Keratinocyte (primary cell): ENCODE results near the gene NF2.

Experiments used
- EZH2 ChIP-seq: IDR thresholded peaks from one replicate; pipeline ENCODE4 v1.6.1; 2012; ENCODE audit warnings: inconsistent platforms, mild to moderate bottlenecking, low read length, moderate library complexity
- TF ChIP-seq, protein P1 (sequence below), 3 experiments: IDR thresholded peaks in 1 of 3; conservative IDR thresholded peaks in 1 of 3; optimal IDR thresholded peaks in 1 of 3; 2 replicates in 2 of 3; 3 replicates in 1 of 3; pipeline versions ENCODE3 to v1.5.1; 2011; ENCODE audit warnings: low read length in 3 of 3, mild to moderate bottlenecking in 3 of 3, moderate library complexity in 2 of 3, control low read depth in 1 of 3, inconsistent platforms in 1 of 3; ENCODE audit not compliant: insufficient read depth in 2 of 3; ENCODE audit errors: extremely low read depth in 1 of 3

GRCh38 chr22:29641042-29641699 is 37.7 kb downstream of the NF2 start:
- TF ChIP-seq, protein P1, sequence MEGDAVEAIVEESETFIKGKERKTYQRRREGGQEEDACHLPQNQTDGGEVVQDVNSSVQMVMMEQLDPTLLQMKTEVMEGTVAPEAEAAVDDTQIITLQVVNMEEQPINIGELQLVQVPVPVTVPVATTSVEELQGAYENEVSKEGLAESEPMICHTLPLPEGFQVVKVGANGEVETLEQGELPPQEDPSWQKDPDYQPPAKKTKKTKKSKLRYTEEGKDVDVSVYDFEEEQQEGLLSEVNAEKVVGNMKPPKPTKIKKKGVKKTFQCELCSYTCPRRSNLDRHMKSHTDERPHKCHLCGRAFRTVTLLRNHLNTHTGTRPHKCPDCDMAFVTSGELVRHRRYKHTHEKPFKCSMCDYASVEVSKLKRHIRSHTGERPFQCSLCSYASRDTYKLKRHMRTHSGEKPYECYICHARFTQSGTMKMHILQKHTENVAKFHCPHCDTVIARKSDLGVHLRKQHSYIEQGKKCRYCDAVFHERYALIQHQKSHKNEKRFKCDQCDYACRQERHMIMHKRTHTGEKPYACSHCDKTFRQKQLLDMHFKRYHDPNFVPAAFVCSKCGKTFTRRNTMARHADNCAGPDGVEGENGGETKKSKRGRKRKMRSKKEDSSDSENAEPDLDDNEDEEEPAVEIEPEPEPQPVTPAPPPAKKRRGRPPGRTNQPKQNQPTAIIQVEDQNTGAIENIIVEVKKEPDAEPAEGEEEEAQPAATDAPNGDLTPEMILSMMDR (optimal IDR thresholded peaks at IDR 0.05 in 1 of 3, IDR thresholded peaks at IDR 0.05 in 1 of 3, conservative IDR thresholded peaks at IDR 0.05 in 1 of 3; ENCODE audit: extremely low read depth in 1 of 3, insufficient read depth in 2 of 3, low read length in 3 of 3): no peak
- TF ChIP-seq EZH2: no peak
